Measurements from ENCODE around the gene GPR17.

Gene GPR17

GRCh38 chr2:127655209-127656073 lies 9.5 kb downstream of the GPR17 start:
- no peak for DNase-seq

GRCh38 chr2:127656569-127657231 lies 10.7 kb downstream of the GPR17 start:
- no peak for DNase-seq

GRCh38 chr2:127657232-127657595 lies 11.3 kb downstream of the GPR17 start:
- DNase-seq, result no peak

GRCh38 chr2:127658146-127658545 lies 12.2 kb downstream of the GPR17 start:
- no peak for DNase-seq

- DNase-seq, result no peak
Observed at GRCh38 chr2:127658641-127659407, 12.9 kb downstream of the GPR17 start.

- DNase-seq, result peak; percentile 20
Observed at GRCh38 chr2:127659408-127660290, 13.7 kb downstream of the GPR17 start.

- DNase-seq, result no peak
Observed at GRCh38 chr2:127660291-127660578, 14.3 kb downstream of the GPR17 start.

GRCh38 chr2:127661072-127661649 lies 15.2 kb downstream of the GPR17 start:
- no peak for DNase-seq

- DNase-seq, result no peak
Observed at GRCh38 chr2:127661949-127662510, 16.1 kb downstream of the GPR17 start.

- no peak for DNase-seq
Observed at GRCh38 chr2:127662937-127663565, 17.1 kb downstream of the GPR17 start.

- DNase-seq, result no peak
Observed at GRCh38 chr2:127663566-127664064, 17.7 kb downstream of the GPR17 start.

- DNase-seq, result no peak
Observed at GRCh38 chr2:127664065-127664894, 18.3 kb downstream of the GPR17 start.

- no peak for DNase-seq
Observed at GRCh38 chr2:127664895-127665225, 18.9 kb downstream of the GPR17 start.

- DNase-seq, result no peak
Observed at GRCh38 chr2:127665267-127665893, 19.4 kb downstream of the GPR17 start.

- no peak for DNase-seq
Observed at GRCh38 chr2:127669056-127669455, 23.1 kb downstream of the GPR17 start.

- no peak for DNase-seq
Observed at GRCh38 chr2:127670055-127670956, 24.4 kb downstream of the GPR17 start.

GRCh38 chr2:127670957-127671290 lies 25.0 kb downstream of the GPR17 start:
- no peak for DNase-seq

GRCh38 chr2:127671557-127672302 lies 25.8 kb downstream of the GPR17 start:
- no peak for DNase-seq

All from OCI-M1 (cell line).